ENCODE results near the gene CDK12.

The CDK12 gene

DNA sequence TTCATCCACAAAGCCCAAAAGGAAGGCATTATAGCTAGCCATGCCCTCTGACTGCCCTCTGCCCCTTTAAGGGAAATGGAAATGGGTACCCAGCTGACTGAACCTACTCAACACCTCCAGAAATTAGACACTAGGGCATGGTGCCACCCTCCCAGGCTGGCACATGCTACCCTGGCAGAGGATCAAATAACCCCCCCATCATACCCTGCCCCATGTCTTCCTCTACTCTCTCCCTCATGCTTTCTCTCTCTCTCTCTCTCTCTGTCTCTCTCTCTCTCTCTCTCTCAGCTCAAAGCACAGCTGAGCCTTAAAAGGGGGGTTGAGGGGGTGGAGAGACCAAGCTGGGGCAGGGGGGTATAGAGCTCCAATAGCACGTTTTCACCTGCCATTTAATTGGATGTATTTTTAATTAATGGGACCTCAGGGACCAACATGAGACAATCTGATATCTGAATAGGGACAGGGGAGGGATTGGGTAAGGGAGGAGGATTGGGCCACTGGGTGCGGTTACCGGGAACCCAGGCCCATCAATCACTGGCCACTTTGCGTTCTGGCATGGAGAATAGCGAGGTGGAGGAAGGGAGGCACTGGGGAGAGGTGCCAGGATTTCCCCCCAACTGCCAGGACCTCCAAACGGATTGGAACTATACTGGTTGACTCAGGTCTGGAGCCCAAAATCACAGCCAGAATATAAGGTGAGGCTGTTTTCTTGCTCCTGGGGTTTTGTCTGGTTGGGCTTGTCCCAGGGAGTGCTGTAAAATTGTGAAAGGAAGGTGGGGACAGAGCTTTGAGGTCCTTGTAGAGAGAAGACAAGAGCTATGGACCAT, 88.7 kb downstream of the CDK12 start:
- no peak for DNase-seq (ENCODE audit: low read depth)

DNA sequence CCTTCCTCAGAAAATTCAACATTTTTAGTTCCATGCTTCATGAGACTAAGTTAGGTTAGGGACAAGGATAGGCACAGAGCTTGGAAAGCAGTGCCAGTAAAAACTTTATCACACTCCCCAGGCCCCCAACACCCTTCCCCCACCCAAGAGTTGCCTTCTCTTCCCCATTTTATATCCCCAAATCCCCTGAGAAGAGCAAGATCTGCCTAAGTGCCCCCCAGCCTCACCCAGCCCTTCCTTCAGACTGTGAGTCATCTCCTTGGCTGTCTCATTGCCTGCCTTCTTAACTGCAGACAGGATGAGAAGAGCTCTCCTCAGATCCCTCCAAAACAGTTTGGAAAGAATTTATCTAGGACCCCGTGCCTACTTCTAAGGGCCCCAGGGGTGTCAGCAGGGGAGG, 90.6 kb downstream of the CDK12 start:
- DNase-seq (ENCODE audit: low read depth): no peak

DNA sequence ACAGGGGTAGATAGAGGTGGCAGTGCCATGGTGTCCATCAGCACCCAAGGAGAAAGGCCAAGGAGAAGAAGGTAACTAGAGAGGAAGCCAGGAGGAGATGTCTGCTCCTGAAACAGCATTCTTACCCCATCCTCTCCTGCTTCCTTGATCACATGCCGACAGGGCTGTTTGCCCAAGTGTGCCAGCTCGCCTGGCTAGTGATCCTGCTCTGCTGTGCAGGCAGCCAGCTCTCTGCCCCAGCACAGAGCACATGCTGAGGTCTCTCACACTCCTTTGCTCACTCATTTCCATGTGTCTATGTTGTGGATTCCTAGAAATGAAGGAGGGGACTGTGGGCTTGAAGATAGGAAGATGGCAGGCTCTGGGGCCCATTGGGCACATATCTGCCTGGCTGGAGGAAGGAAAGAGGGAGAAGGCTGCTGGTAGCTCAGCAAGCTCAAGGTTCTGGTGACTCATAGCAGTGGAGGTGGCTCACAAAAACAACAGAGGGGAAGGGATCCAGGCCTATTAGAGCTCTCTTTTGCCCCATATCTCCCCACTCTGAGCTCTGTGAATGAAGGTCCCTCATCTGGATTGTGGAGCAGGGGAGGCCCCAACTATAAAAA, 92.2 kb downstream of the CDK12 start:
- peak; percentile 7 for DNase-seq (ENCODE audit: low read depth)

DNA sequence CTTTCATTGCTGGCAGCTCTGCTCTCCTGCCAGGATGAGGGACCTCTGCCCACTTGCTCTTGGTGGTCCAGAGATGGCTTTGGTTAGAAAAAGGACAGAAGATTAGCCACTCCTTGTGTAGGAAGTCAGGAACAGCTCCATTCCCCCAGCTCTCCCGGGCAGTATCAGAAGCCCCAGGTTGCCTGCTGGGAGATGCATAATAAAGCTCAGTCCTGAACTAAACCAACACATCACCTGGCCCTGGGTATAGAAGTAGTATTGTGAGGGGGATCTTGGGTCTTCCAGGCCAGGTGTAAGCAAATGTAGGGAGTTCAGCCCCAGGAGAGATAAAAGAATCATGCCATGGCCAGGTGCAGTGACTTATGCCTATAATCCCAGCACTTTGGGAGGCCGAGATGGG, 94.1 kb downstream of the CDK12 start:
- DNase-seq (ENCODE audit: low read depth): no peak

DNA sequence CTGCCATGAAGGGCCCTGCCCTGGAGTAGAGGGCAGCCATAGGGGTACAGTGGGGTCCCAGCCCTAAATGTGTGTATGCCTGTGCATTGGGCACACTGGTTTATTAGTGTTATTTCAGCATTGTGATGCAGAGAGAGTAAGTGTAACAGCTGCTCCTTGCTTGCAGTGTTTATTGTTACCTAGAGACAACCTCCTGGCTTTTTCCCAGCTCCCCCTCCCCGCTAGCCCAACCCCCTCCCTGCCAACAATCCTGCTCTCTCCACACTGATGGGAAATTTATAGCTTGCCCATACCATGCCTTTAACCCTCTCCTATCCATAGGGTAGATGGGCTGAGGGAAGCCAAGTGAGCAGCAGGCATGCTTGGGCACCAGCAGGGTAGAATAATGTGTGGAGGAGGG, 95.1 kb downstream of the CDK12 start:
- DNase-seq (ENCODE audit: low read depth): no peak

DNA sequence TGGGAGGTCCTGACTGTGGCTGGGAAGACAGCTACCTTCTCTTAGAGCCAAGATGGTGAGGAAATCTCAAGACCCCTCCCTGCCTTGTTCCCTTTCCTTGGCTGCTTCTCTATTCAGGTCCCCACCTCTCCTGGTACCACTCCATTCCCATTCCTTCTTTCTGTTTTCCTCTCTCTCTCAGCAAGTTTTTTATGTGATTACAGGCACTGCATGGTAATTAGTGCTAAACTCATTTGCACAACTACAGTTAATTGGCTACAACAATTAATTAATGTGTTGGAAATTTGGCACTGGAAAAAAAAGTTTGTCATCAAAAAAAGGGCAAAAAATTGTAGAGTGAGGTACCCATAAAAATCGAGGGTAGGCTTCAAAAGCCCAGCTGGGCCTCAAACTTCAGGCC, 101.1 kb downstream of the CDK12 start:
- DNase-seq (ENCODE audit: low read depth): no peak

DNA sequence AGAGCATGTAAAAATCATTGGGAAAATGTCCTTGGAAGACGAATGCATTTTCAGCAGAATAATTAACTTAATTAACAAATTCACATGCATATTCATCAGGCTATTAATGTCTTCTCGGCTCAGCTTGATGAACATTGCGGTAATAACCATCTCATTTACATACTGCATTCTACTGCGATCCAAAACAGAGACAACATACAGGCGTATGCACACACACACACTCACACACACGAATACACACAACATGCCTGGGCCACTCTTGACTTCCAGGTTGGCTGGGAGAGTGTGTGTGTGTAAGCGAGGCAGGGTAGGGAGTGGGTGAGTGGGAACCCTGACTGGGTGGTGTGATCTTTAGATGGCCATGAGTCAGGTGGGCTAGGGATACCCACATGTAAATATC, 101.7 kb downstream of the CDK12 start:
- DNase-seq (ENCODE audit: low read depth): no peak

DNA sequence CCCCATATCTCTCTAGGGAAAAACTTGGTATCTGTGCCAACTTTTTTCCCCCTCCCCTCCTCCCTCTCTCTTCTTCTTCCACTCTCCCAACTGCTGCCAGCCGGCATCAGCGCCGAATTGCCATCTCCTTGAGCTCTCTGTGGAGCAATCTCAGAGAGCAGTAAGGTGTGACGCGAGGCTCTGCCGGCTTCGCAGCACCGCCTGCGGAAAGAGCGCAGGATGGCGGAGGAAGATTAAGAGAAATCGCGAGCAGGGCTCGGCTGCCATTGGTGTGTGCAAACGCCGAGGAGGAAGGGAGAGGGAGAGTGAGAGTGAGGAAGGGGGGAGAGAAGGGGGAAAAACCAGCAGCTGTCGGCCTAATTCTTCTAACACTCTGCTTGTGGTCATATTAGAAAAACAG, 102.2 kb downstream of the CDK12 start:
- DNase-seq (ENCODE audit: low read depth): no peak

DNA sequence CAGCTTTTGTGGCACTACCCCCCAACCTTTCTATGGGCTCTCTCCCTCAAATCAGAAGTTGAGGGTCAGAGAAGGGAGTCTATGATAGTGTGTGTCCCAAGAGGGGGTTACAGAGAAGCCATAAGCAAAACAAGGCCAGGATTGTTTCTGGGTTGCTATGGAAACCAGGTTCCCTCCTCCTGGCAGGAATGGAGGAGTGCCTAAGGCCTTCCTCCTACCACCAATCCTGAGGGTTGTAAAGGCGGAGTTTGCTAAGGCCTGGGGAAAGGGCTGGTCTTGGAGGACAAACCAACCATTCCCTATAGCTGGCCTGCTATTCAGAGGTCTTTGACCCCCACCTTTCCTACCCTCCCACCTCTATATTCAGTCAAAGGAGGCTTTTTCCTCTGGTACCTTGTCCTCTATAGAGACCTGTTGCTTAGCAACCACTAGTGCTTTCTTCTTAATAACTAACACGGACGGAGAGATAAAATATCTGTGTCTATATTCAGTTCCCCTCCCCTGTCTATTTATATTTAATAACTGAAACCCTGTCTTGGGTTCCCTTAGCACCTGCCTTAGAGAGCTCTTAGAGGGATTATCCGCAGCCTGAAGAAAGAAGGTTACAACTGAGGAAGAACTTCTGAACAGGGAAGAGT, 103.0 kb downstream of the CDK12 start:
- no peak for DNase-seq (ENCODE audit: low read depth)

DNA sequence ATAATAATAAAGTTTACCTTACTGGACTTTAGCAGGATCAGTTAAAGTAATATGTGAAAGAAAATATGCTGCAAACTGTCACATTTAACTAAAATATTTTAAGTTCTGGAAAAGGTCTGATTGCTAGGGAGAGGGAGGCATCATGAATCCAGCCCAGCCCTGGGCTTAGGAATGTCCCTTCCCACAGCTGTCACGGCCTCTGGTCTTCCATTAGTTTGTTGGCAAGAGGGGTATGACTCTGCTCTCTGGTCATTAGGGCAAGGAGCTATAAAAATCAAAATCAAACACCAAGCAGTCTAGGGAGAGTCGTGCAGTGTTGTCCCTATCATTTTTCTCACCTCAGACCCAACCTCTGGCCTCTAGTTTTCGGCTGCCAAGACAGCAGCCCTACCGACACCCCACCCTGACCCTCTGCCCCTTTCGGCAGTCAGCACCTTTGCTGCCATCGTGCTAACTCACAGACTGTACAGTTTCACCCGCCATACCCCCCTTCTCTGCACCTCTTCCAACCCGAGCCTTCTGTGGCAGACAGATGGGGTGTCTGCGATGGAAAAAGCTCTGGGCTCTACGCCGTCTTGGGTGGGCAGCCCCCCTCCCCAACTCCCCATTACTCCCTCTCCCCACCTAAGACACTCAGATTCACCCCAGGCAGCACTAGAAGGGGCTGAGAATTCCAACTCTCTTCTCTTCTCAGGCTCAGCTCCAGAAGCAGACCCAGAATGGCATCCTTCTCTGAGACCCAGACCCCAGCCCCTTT, 105.0 kb downstream of the CDK12 start:
- DNase-seq (ENCODE audit: low read depth): no peak

DNA sequence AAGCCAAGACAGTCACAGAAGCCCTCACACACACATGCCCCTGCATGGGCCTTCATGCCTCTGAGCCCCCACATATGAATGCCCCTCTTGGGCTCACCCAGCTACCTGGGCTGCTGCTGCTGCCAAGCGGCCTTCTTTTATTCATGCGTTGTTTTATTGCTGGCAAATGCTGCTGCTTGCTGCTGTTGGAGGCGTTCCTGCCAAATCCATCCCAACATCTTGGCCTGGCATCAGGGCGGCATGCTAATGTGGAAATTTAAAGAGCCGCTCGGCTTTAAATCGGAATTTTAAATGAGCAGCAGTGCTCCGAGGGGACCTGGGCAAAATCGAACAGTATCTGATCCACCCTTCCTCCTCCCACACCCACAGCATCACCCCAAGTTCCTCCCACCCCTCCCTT, 107.4 kb downstream of the CDK12 start:
- DNase-seq (ENCODE audit: low read depth): no peak

DNA sequence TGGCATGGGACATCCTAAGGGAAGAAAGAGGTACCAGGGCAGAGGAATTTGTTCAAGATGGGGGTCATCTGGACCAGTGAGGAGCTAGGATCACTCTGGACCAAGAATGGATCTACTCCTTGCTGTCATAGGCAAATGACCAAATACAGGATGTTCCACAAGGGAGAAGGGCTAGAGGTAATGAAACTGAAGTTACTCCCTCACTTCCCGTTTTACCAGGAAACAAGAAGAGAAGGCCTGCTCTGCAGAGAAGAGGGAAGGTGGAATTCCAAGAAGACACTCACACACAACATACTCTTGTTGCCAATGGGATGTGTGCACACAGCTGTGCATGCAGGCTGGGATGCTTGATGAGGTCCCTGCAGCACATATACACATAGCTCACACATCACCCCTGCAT, 107.8 kb downstream of the CDK12 start:
- DNase-seq (ENCODE audit: low read depth): no peak

DNA sequence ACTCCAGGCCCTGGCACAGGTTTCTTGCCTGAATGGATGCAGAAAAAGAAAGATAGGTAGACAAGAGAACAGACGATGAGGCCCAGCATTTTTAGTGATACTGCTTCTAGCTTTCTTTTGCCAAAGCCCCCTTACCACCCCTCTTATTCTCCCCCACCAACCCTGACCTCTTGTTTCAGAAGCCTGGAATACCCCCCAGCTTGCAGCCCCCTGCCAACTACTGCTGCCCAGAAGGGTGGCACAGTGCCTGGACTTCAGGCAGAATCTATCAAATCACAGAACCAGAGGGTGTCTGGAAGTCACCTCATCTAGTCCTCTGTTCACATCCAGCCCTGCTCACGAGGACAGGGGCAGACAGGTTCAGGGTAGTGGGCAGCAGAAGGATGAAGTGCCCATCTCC, 110.8 kb downstream of the CDK12 start:
- DNase-seq (ENCODE audit: low read depth): no peak

DNA sequence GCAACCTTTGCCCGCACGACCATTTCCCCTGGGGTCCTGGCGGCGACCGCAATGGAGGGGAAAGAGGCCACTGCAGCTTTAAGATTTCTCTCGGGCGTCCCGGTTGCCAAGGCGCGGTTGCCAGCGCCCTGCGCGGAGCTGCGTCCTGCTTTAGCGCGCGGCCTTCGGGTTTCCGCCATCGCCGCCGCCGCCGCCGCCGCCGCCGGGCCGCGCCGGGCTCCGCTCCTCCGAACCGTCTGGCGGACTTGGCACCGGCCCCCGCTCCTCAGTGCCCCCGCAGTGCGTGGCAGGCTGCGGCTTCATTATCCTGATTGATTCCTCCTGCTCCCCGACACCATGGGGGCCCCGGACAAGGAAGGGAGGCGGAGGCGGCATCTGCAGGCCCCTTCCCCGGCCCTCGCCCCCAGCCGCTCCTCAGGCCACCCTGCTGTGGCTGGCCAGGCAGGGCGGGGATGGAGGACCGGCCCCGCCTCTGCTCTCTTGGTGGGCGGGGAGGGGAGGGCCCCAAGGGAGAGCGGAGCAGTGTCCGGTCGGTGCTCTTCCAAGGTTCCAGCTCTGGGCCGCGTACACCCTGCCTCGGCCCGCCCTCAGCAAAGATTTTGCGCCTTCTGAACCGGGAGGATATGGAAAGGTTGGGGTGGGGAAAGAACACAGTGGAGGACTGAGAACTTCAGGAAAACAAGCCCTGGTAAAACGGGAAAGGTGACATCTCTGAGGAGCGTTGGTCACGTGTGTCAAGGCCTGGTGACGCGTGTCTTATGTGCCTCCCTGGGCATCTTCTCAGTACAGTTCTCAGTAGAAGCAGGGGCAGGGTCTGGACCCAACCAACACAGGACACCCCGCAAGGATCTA, 112.4 kb downstream of the CDK12 start:
- peak; percentile 59 for DNase-seq (ENCODE audit: low read depth)

DNA sequence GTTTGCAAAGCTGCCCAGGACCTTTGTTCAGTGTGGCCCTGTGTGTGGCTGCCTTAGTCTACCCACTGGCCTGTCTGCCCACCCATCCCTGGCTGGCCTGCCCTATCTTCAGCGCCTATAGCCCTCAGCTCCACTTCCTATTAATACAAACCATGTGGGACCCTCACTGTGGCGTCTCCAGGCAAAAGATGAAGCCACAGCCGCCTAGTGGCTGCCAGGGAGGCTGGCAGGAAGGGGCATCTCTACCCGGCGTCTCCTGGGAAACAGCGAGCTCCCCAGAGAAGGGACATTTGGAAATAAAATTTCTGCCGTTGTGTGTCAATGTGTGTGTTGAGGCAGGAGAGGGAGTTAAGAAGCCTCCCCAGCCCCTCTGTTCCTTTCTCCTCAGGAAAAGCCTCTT, 114.9 kb downstream of the CDK12 start:
- DNase-seq (ENCODE audit: low read depth): peak; percentile 6

DNA sequence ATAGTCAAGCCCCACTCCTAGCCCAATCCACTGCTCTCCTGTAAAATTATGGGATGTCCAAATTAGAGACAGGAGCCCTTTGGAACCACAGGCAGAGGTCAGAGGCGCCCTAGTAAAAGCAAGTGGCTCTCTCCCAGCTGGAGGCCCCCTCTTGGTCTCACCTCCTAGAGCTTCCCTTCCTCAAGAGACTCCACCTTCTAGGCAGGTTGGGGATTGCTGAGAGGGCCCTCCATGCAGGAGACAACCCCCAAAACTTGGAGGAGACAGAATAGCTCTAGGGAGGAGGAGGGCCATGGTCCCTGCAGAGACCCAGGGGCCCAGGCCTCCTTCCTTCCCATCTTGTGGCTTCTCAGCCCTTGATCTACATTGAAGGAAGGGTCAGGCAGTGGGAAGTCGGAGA, 117.0 kb downstream of the CDK12 start:
- no peak for DNase-seq (ENCODE audit: low read depth)

DNA sequence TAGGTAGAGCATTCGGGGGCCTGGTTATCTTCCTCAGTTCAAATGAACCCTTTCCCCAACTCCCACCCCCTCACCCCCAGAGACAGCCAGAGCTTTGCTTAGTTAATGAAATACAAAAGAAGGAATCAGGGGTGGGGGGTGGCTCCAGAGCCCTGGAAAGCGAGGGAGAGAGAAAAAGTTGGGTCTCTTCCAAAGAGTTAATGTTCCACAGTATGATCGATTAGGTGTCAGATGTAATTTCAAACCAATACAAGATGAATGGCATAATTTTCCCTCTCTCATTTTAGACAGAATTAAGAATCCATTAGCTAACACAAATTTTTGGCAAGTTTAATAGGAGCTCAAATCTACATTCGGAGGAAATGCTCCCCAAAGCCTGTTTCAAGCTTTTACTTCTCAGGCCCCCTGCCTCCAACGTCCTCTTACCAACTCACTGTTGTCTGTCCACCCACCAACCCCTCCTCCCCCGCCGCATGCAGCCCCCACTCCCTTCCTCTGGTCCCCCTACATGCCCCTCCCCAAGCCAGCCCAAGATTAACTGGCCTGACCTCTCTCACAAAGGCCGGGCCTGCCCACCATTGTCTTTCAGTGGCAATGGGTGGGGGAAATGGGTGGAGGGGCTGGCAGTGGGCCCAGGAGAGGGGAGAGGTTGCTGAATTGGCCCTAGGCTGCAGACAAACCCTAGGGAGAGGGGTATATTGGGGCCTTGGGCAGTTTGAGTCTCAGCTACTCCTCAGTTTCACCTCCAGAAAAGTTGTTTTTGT, 118.2 kb downstream of the CDK12 start:
- no peak for DNase-seq (ENCODE audit: low read depth)

DNA sequence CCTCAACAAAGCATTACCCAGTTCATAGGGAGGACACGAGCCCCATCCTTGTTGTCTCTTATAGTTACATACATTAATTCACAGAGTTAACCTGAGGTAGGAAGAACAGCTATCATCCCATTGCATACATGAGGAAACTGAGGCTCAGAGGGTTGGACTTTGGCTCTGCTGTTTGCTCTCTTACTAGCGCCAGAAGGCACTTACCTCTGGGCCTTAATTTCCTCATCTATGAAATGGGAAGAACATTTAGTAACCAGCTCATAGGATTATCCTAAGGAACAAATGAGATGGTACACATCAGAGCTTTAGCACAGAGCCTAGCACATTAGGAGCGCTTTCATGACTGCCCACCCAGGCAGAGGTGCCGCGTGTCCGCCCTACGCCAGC, 118.8 kb downstream of the CDK12 start:
- no peak for DNase-seq (ENCODE audit: low read depth)

DNA sequence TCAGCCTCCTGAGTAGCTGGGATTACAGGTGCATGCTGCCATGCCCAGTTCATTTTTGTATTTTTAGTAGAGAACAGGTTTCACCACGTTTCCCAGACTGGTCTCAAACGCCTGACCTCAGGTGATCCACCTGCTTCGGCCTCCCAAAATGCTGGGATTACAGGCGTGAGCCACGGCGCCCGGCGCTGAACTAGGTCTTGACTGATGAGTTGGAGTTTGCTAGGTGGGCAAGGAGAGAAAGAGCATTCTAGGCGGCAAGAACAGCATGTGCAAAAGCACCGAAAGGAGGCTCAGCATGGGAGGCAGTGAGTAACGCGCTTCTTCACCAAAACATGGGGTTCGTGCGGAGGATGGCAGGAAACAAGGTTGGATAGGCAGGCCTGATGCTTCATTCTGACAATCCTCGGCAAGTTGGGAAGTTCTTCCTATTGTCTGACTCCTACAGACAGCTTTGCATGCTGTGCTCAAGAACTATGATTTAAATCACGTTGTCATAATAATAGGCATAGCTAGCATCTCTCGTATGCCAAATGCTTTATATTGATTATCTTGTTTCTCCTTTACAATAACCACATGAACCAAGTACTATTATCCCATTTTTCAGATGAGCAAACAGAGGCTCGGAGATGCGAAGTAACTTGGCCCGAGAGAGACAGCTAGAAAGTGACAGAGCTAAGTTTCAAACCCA, 119.9 kb downstream of the CDK12 start:
- no peak for DNase-seq (ENCODE audit: low read depth)

DNA sequence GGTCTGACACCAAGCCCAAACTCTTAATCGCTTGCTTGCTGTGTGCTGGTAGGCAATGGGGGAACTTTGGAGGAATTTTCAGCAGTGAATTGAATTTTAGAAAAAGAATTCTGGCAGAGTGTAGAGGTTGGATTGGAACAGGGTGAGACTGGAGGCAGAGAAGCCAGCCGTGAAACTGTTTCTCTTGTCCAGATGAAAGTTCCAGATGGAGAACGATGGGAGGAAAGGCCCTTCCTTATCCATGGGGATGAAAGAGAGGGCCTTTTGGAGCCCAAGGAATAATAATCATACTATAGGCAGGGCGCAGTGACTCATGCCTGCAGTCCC, 120.4 kb downstream of the CDK12 start:
- DNase-seq (ENCODE audit: low read depth): no peak

DNA sequence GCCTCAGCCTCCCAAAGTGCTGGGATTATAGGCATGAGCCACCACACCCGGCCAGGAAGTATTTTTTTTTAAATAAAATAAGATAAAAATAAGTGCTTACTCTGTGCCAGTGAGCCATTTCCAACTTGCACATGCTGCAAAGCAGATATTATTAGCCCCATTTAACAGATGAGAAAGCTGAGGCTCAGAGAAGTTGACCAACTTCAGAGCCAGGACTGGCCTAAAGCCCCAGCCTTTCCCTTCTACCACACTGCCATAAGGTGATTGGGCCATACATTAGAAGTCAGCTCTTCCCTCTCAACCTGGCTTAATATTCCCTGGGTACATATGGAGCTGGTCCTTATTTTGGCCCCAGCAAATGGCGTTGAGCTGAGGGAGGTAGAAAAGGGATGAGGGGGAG, 121.4 kb downstream of the CDK12 start:
- DNase-seq (ENCODE audit: low read depth): no peak
